HuH-7 (cell line): ENCODE measurements around the gene DNAAF9.

ENCODE experiments used
- DNase-seq: peaks from one replicate; pipeline ENCODE4 v3.0.0; 2011; ENCODE audit warnings: low spot score

DNAAF9 gene

DNA sequence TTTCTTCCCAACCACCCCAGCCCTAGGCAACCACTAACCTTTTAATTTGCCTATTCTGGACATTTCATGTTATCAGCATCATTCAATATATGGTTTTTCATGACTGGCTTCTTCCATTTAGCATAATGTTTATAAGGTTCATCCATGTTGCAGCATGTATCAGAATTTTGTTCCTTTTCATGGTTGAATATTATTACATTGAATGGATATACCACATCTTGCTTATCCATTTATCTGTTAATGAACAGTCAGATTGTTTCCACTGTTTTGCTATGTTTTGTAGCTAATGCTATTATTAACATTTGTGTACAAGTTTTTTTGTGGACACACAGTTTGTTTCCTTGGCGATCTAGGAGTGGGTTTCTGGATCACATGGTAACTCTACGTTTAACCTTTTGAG, 3.0 kb upstream of the DNAAF9 start:
- DNase-seq = no peak

DNA sequence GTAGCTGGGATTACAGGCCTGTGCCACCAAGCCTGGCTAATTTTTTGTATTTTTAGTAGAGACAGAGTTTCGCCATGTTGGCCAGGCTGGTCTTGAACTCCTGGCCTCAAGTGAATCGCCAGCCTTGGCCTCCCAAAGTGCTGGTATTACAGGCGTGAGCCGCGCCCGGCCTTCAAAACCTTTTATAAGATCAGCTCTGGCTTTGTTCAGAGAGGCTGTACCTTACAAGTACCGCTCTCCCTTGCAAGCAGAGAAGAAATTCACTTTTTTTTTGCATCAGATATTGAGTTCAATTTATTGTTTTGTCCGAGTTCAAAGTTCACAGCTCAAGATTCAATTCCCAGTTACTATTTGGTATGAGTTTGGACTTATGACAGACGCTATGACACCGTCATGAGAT, 1.9 kb upstream of the DNAAF9 start:
- no peak for DNase-seq

- peak; percentile 89 for DNase-seq
Measured at GRCh38 chr20:3407771-3408637, 535 bp upstream of the DNAAF9 start.

DNA sequence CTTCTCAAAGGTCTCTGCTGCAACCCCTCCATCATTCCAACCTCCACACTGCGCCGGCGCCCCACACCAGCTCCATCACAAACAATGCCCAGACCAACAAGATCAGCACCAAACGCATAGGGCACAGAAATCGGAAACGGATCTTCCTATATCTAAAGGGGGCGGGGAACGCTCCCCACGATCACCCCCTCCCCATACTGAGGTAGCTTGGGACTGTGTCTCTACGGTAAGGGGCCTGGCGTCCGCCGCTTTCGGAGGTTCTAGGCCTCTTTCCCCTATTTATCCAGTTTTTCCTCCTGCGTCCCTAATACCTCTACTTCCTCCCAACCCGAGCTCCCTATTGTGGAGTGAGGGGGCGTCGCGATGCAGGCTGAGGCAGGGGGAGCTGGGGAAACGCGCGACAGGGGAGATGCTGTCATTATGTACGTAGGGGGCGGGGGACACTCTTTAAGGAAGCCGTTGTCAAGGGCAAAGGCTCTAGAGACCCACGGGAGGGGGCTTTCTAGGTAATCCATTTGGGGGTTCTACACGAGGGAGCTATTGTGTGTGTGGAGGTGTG, 909 bp downstream of the DNAAF9 start:
- no peak for DNase-seq

DNA sequence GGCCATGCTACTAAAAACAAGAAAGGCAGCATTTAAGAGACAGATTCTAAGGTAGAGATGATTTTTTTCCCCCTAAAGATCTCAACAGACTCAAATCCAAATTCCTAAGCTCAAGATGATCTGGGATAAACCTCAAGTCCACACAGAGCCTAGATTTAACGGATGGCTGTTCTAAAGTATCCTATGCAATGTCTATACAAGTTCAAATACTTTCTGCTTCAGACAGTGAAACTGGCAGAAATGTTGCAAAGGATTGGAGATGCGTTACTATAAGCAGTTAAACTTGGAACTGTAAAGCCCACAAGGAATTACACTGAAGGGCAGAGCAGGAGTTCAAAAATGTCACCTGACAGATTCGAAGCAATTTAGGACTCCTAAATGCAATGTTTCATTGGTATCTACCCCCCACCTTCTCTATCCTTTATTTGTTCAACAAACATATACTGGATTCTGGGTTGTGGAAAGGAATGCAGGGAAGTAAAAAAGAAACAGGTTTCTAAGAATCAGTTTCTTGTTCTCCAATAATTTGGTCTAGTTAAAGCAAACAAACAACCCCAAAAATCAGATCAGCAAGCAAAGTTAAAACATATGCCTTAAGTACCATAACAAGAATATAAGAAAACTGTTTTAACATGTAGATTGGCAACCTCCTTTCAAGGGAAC, 1.6 kb downstream of the DNAAF9 start:
- no peak for DNase-seq

GRCh38 chr20:3405139-3405538, 2.3 kb downstream of the DNAAF9 start:
- no peak for DNase-seq

DNA sequence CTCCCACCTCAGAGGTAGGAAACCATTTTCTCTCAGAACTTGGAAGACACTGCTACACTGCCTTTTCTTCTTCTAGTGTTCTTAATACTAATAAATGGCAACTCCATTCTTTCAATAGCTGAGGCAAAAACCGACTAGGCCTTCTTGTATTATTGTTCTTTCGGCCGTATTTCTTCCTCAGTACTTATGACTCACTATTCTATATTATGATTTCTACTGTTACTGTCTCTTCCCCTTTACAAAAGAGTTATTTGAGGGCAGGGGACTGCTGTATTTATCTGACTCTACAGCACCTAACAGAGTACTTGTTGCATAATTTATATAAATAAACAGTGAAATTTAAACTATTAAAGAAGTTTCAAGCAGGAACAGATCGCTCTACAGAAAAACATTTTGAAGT, 3.1 kb downstream of the DNAAF9 start:
- no peak for DNase-seq

DNA sequence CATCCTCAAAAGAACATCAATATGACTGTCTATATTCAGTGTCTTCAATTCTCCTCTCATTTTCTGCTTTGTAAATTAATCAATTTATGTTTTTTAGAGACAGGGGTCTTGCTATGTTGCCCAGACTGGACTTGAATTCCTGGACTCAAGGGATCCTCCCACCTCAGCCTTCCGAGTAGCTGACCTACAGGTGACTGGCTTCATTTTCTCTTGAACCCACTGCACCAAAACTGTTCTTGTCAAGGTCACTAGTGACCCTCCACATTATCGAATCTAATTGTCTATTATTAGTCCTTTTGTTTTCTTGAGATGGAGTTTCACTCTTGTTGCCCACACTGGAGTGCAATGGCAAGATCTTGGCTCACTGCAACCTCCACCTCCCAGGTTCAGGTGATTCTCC, 3.7 kb downstream of the DNAAF9 start:
- no peak for DNase-seq

DNA sequence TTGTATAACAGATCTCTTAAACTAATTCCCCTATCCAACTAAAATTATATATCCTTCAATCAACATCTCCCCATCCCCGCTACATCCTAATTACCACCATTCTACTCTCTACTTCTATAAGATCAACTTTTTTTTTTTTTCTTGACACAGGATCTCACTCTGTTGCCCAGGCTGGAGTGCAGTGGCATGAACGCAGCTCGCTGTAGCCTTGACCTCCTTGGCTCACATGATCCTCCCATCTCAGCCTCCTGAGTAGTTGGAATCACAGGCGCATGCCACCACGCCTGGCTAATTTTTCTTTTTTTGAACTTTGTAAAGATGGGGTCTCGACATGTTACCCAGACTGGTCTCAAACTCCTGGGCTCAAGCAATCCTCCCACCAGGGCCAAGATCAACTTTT, 5.0 kb downstream of the DNAAF9 start:
- DNase-seq = no peak

- no peak for DNase-seq
Measured at GRCh38 chr20:3400260-3401155, 7.0 kb downstream of the DNAAF9 start.

- DNase-seq = no peak
Measured at GRCh38 chr20:3398681-3399252, 8.7 kb downstream of the DNAAF9 start.

DNA sequence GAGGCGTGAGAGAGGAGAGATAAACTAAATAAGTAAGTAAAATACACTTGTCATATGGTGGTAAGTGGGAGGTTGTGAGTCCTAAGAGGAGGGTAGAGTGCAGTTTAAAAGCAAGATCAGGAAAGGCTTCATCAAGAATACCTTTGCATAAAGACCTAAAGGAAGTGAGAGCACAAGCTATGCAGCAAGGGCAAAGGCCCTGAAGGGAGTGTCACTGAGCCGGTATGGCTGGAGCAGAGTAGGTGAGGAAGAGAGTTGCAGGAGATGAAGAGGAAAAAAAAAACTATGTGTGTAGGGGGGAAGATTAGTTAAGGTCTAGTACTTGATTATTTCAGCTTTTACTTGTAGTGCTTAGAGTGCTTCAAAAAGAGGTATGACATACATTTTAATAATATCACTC, 11.0 kb downstream of the DNAAF9 start:
- DNase-seq = no peak

GRCh38 chr20:3392756-3393155, 14.7 kb downstream of the DNAAF9 start:
- DNase-seq = no peak

DNA sequence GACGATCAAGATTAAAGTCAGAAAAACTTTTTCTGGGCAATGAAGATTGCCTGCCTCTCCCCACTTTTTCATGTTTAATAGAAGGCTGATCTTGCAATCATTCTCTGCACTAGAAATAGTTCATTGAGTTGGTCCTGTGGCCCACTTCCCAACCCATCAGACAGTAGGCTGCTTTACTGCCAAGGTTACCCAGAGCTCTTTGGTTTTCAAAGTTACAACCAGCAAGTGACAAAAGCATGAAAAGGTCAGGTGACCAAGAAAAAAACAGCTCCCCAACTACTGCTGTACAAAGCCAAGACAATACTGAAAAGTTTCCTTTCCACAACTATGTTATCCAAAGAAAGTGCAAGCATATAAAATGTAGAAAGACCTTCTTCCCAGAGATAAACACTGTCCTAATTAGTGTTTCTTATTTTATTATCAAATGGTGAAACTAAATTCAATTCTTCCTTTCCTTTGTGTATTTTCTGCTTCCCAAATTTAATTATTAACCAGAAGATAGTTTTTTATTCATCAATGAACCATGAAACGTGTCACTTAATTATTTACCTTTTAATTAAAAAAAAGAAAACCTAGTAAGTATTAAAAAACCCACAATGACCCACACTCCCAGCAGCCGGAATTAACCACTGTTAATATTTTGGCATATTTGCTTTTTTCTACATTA, 16.6 kb downstream of the DNAAF9 start:
- no peak for DNase-seq

DNA sequence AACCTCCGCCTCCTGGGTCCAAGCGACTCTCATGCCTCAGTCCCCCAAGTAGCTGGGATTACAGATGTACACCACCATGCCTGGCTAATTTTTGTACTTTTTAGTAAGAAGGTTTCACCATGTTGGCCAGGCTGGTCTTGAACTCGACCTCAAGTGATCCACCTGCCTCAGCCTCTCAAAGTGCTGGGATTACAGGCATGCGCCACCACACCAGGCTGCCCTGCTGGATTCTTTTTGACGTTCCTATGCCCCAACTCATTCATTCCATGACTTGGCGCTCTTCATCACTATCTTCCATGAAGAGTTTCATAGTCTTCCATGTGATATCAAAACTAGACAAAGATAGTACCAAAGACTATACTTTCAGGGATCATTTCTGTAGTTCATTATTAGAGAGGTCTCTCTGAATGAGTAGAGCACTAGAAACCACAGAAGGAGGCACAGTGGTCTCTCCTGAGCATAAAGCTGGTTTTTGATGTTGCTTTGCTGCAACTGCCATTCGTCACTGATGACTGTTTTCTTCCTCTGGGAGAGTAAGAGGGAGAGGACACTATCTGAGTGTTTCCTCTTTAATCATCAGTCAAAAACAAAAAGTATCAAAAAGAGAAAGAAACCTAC, 23.5 kb downstream of the DNAAF9 start:
- no peak for DNase-seq

DNA sequence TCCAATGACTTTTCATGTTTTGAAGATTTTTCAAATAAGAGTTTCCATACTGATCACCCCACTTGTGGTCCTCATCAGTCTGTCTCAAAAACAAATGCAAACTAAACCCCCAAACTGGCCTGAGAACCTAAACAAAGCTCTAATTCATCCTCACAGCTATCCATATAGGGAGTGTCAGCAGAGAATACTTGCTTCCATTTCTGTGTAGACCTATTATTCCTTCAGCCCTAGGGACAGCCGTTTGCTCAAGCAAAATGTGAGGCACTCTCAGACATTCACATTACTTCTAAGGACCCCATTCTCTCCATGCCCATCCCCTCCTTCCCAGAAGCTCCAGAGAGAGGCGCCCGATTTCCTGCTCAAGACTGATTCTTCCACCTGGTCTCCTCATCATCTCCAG, 24.6 kb downstream of the DNAAF9 start:
- DNase-seq = no peak

DNA sequence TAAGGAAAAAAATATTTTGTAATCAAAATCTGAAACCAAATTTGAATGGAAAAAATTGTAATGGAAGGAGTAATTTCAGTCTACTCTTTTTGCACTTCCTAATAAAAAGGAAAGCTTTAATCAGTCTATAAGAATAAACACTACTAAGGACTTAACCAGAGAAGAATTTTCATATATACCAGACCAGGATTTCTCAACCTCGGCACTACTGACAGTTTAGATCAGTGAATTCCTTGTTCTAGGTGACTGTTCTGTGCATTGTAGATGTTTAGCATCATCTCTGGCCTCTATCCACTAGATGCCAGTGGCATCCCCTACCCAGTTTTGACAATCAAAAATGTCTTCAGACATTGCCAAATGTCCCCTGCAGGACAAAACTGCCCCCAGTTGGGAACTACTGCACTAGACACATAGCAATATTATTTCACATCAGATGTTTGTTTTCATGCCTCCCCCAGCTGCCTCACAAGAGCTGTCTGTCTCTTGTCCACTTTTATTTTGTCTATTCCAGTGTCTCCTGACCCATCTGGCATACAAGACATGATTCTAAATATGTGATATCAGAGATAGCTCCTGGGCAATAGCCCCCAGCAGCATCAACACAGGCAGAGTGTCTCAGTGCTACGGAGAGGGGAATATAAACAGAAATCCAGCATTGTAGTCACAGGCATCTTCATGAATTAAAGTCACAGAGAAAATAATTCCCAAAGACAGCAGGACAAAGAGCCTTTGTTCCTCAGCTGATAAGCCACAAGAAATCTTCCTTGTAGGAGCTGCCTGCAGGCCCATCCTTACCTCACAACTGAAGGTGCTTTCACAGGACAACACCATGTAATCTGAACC, 27.0 kb downstream of the DNAAF9 start:
- DNase-seq = no peak

GRCh38 chr20:3378138-3378537, 29.3 kb downstream of the DNAAF9 start:
- no peak for DNase-seq

DNA sequence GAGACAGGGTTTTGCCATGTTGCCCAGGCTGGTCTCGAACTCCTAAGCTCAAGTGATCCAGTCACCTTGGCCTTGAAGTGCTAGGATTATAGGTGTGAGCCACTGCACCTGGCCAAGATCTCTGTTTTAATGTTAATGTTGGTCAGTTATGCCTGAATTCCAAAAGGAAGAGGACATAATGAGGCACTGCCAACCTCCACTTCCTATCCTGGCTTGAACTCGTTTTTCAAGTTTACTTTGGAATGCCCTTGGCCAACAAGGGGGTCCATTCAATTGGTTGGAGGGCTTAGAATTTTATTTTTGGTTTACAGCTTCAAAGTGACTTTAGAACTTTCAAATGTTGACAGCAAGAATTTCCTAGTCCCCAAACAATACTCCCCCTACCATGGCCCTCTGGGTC, 29.8 kb downstream of the DNAAF9 start:
- no peak for DNase-seq

DNA sequence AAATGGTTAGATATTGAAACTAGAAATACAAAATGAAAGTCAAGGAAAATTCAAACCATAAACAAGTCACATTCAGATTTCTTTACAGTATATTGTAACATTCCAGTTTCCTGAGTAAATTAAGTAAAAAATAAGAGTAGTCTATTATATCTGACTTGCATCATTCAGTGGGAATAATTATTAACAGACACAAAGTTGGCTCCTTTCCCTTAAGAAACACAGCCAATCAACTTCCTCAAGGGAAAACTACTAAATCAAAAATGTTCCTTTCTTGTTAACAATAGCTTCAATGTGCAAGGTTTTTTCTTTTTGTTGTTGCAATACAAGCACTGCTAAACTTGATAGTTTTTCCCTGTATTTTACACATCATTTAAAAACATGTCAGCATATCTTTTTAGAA, 33.2 kb downstream of the DNAAF9 start:
- no peak for DNase-seq
